NOMO-1 (cell line): ENCODE results near the gene USP10.
"Not testable (repeated sequence)": the region's sequence is repeated elsewhere in the genome, so short reads cannot be mapped to it uniquely, and the experiment has no call there.

Experiments used
- DNase-seq, 2 experiments: peaks; one replicate each; lab custom pipeline; 2025; ENCODE audit not compliant: unreplicated experiment in 2 of 2; lab: John Stamatoyannopoulos, UW

The USP10 gene

DNA sequence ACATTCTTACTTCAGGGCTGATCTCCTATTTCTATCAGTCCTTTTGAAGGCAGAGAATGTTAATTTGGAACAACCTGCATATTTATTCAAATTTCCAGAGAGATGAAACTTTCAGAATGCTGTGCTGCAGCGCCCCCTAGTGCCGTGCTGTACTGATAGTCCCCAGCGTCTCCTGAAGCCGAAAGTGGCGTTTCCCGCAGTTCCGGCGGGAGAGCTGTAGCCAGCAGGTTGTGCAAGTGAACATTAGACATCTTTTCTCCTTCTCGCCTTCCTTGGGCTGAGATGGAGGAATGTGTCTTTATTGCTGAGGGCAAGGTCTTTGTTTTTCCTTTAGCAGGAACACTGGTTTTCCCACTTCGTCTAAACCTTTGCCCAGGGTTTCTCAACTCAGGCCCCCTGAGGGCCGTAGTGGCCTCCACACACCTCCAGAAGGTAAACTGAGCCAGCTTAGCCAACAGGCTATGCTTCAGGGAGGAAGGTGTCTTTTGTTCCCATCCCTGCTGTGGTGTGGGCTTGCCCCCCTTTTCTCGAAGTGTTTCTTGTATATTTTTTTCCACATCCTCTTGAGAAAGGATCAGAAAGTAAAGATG lies 26.4 kb downstream of the USP10 start:
- peak; percentile 74 to 88 for DNase-seq

GRCh38 chr16:84726669-84727467 lies 27.1 kb downstream of the USP10 start:
- peak; percentile 88 to 95 for DNase-seq

GRCh38 chr16:84728853-84729424 lies 29.1 kb downstream of the USP10 start:
- DNase-seq, result no peak

GRCh38 chr16:84729716-84730320 lies 30.0 kb downstream of the USP10 start:
- no peak for DNase-seq

GRCh38 chr16:84730406-84731106 lies 30.8 kb downstream of the USP10 start:
- DNase-seq, result peak; percentile 58 to 78

- not testable (repeated sequence) for DNase-seq
Observed at GRCh38 chr16:84732332-84732673, 32.5 kb downstream of the USP10 start.

DNA sequence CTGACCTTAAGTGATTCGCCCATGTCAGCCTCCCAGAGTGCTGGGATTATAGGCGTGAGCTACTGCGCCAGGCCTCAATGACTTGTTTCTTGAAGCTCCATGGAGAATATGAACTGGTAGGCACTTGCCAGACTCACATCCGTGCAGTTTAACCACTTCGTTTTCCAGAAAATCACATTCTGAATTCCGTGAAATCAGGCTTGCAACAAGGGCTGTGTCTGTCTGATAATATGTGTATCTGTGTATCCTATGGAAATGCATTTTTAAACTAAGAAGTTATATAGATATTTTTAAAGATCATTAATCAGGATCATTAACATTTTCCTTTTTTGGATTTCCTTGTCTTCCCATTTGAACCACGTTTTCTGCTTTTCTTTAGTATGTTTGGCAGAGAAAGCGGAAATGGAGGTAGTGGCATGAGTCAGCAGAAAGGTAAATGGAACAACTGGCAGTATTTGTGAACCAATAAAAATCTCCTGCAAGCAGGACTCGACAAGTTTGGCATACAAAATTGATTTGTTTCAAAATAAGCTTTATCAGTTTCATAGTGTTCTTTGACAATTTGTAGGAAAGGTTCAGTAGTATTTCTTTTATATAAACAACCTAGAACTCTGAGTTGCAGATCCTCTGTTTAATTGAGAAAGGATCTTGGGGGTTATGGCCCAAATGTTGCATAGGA lies 33.0 kb downstream of the USP10 start:
- peak in 1 of 2 experiments; percentile 30 for DNase-seq

DNA sequence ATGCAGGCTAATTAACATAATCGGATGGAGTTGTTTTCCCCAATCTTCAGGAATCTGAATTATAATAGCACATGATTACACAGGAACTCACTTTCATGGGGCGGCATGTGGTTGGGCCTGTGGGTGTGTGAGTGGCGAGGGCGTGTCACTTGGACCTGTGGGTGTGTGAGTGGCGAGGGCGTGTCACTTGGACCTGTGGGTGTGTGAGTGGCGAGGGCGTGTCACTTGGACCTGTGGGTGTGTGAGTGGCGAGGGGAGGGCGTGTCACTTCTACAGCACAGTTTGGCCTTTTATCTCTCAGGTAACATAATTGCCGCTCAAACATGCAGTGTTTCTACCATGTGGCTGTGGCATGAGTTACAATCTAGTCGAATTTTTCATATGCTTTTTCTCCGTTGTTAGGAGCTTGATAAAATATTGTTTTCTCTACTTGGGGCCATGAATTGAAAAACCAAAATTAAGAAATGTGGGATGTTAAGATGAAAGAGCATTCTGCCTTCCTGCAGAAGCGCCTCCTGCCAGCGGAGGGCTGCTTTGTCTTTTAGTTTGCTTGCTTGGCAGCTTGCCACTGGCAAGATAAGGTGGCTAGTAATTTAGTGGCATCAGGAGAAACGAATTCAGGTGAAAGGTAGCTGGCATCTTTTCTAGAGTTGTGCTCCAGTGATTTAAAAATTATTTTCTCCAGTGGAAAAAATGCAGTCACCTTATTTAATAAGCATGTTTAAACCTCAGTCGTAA lies 36.2 kb downstream of the USP10 start:
- no peak for DNase-seq

- no peak for DNase-seq
Observed at GRCh38 chr16:84737192-84738011, 37.6 kb downstream of the USP10 start.

- peak; percentile 29 to 81 for DNase-seq
Observed at GRCh38 chr16:84738255-84739038, 38.6 kb downstream of the USP10 start.

DNA sequence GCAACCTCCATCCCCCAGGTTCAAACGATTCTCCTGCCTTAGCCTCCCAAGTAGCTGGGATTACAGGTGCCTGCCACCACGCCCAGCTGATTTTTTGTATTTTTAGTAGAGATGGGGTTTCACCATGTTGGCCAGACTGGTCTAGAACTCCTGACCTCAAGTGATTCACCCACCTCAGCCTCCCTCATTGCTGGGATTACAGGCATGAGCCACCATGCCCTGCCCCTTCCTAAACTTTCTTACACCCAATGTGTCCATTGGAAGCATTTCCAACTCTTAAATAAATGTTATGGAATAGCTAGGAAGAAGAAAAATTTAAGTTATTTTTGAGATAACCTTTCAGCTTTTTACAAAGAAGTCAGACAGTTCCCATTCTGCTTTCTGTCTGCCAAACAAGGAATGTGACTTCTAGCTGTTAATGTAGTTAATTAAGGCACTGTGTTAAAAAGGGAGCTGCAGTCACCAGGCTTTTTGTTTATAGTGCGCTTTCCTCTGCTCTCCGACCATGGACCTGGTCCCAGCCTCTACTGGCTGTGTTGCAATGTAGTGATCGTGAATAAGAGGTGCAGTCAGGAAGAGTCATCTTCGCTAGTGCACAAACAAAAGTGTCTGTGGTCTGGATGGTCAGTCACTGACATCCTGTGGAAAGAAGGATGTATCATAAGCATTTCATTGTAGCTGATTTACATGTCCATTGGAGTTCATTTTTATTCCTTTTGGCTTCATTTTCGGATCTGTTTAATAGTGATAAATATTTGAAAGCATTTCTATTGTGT lies 39.7 kb downstream of the USP10 start:
- DNase-seq, result peak; percentile 57 to 82

GRCh38 chr16:84740596-84741116 lies 40.9 kb downstream of the USP10 start:
- DNase-seq, result no peak

- no peak for DNase-seq
Observed at GRCh38 chr16:84741340-84741830, 41.6 kb downstream of the USP10 start.

- peak; percentile 33 to 66 for DNase-seq
Observed at GRCh38 chr16:84742641-84743092, 42.9 kb downstream of the USP10 start.

DNA sequence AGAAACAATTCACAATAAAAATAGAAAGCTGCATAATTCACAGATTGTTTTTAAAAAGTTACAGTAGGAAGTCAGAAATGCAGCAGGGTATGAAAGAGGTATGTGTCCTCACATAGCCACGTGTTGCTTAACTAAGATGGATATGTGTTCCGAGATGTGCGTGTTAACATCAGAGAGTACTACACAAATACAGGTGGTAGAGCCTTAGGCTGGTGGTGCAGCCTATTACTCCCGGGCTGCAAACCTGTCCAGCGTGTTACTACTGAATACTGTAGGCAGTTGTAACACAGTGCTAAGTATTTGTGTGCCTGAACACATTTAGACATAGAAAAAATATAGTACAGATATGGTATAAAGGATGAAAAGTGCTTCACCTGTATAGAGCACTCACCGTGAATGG lies 46.4 kb downstream of the USP10 start:
- DNase-seq, result no peak

GRCh38 chr16:84746875-84747274 lies 47.1 kb downstream of the USP10 start:
- DNase-seq, result no peak

- not testable (repeated sequence) for DNase-seq
Observed at GRCh38 chr16:84748247-84748646, 48.4 kb downstream of the USP10 start.
